ENCODE measurements around the gene PPP1CA. TPM values are rescaled to one million over a fixed set of nuclear protein-coding genes. Genes with fewer than 3 reads are reported as not detected.
A peak's percentile ranks its signal among the peaks of the same experiment; 100 is the strongest.

PPP1CA gene
- total RNA-seq, 1 donor from 2014 or later: 144 TPM

DNA sequence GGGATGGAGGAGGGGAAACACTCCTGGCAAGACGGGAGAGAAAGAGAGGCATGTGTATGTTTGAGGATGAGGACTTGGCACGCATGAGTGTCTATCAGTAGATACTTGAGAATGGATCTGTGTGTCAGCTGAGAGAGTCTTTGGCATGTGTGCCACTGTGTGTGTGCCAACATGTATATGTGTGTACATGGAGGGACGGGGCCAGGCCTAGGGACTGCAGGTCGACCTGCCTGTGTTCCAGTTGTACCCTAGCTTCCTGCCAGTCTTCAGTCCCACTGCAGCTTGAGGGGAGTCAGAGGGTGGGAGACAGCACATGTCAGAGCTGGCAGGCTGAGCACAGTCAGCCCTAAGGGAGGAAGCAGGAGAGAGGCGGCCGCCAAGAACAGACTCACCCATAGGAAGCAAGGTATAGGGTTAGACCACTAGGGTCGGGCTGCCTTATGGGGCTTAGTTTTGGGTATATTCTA lies 33.9 kb downstream of the PPP1CA start:
- intact Hi-C loops (cut with DNase I): no loop called here
- Histone ChIP-seq H3K4me1 (peaks cover 70% of the 10 kb centered on the region), H3K9me3 (no peaks in the 10 kb centered on the region), H3K4me3 (no peak overlapping the region), H3K36me3 (peaks cover 12% of the 10 kb centered on the region), H3K27me3 (ENCODE audit: low read depth) (no peaks in the 10 kb centered on the region), H3K27ac (no peak overlapping the region)
- no peak for ATAC-seq
- DNase-seq: no peak
- TF ChIP-seq, protein P1, sequence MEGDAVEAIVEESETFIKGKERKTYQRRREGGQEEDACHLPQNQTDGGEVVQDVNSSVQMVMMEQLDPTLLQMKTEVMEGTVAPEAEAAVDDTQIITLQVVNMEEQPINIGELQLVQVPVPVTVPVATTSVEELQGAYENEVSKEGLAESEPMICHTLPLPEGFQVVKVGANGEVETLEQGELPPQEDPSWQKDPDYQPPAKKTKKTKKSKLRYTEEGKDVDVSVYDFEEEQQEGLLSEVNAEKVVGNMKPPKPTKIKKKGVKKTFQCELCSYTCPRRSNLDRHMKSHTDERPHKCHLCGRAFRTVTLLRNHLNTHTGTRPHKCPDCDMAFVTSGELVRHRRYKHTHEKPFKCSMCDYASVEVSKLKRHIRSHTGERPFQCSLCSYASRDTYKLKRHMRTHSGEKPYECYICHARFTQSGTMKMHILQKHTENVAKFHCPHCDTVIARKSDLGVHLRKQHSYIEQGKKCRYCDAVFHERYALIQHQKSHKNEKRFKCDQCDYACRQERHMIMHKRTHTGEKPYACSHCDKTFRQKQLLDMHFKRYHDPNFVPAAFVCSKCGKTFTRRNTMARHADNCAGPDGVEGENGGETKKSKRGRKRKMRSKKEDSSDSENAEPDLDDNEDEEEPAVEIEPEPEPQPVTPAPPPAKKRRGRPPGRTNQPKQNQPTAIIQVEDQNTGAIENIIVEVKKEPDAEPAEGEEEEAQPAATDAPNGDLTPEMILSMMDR (IDR thresholded peaks at IDR 0.05): no peak

DNA sequence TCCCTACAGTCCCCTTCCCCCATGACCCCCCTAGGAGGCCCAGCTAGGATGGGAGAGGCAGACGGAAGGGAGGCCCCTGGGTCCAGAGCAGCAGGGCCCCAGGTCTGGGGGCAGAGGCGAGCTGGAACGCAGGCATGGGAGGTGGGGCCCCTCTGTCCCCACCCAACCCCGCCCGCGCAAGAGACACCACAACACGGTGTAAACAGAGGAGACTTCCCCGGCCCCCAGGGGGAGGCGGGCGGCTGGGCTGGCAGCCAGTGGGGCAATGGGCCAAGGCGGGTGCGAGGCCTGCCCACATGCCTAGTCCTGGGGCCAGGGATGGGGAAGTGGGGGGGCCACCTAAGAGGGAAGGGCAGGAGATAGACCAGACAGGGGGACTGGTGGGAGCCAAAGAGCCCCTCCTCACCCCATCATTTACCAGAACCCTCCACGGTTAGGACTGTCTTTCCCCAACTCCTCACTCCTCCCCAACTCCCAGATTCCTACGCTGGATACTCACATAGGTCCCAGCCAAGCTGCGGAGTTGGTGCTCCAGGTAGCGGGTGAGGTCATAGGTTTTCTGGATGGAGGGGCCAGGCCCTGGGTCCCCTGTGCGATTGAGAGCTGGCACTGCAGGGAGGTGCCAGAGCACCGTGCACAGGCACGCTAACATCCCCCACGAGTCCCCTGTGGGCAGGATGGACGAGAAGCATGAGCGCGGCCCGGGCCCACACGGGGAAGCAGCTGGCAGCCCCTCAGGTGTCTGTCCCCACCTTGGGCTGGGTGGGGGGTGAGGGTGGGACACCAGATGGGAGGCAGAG lies 34.5 kb downstream of the PPP1CA start:
- peaks cover 68% of the 10 kb centered on the region for H3K4me1 ChIP-seq
- intact Hi-C loops (cut with DNase I): no loop called here

DNA sequence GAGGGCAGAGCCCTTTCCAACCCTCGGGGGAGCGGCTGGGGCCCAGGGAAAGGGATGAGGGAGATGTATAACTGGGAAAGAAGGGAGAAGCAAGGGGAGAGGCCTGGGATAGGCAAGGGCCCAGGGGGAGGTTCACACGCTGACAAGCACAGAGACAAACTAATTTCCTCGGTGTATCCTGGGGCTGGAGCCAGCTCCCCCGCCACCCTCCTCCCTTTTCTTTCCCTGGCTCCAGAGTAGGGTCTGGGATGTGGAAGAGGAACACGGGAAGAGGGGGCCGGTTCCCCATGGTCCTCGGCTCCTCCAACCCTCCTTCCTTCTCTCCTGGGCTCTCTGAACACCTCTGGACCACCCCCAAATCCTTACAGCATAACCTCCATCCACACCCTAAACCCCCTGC lies 35.1 kb downstream of the PPP1CA start:
- H3K27ac ChIP-seq: peak overlapping the region; percentile 38
- TF ChIP-seq, protein P1 (IDR thresholded peaks at IDR 0.05): no peak
- no peaks in the 10 kb centered on the region for H3K9me3 ChIP-seq
- peaks cover 62% of the 10 kb centered on the region for H3K4me1 ChIP-seq
- DNase-seq: no peak
- H3K27me3 ChIP-seq (ENCODE audit: low read depth): no peaks in the 10 kb centered on the region
- ATAC-seq: no peak
- peaks cover 12% of the 10 kb centered on the region for H3K36me3 ChIP-seq
- peak overlapping the region; percentile 8 for H3K4me3 ChIP-seq
- intact Hi-C loops (cut with DNase I): no loop called here

More for the DNA sequence above, 34.5 kb downstream of the PPP1CA start:
- TF ChIP-seq, protein P1 (IDR thresholded peaks at IDR 0.05): no peak
- Histone ChIP-seq H3K36me3 (peaks cover 12% of the 10 kb centered on the region), H3K4me3 (peak overlapping the region; percentile 8), H3K27me3 (ENCODE audit: low read depth) (no peaks in the 10 kb centered on the region), H3K9me3 (no peaks in the 10 kb centered on the region), H3K27ac (peak overlapping the region; percentile 38)
- ATAC-seq (peak; percentile 13 to 23), DNase-seq (no peak)

DNA sequence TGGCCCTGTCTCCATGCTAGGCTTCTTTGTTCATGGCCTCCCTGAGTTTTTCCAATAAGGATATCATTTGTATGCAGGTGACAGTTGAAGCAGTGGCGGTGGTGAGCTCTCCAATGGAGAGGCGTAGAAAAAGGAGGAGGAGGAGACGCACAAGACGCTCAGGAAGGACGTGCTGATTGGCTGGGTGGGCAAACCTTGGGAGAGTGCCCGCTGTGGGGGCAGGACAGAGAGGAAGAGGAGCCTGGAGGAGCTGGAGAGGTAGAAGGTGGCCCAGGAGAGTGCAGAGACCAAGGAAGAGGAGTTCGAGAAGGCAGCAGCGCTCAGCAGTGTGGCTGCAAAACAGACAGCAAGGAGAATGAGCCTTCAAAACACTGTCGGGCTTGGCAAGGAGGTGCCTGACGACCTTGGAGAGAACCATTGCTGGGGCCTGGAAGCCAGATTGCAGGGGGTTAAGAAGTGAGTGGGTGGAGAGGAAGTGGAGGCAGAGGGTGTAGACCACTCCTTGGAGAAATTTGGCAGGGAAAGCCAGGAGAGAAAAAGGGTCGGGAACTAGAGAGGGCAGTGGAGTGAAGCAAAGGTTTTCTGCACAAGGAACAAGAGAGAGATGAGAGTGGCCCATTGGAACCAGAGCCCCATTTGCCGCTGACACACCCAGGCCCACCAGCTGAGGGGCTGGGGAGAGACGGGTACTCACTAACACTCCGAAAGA lies 35.8 kb downstream of the PPP1CA start:
- TF ChIP-seq, protein P1 (IDR thresholded peaks at IDR 0.05): no peak
- Histone ChIP-seq H3K9me3 (no peaks in the 10 kb centered on the region), H3K4me3 (peak overlapping the region; percentile 8), H3K4me1 (peaks cover 56% of the 10 kb centered on the region), H3K27ac (peak overlapping the region; percentile 38), H3K36me3 (peaks cover 12% of the 10 kb centered on the region), H3K27me3 (ENCODE audit: low read depth) (no peaks in the 10 kb centered on the region)
- intact Hi-C loops (cut with DNase I): no loop called here
- no peak for DNase-seq
- ATAC-seq: no peak

DNA sequence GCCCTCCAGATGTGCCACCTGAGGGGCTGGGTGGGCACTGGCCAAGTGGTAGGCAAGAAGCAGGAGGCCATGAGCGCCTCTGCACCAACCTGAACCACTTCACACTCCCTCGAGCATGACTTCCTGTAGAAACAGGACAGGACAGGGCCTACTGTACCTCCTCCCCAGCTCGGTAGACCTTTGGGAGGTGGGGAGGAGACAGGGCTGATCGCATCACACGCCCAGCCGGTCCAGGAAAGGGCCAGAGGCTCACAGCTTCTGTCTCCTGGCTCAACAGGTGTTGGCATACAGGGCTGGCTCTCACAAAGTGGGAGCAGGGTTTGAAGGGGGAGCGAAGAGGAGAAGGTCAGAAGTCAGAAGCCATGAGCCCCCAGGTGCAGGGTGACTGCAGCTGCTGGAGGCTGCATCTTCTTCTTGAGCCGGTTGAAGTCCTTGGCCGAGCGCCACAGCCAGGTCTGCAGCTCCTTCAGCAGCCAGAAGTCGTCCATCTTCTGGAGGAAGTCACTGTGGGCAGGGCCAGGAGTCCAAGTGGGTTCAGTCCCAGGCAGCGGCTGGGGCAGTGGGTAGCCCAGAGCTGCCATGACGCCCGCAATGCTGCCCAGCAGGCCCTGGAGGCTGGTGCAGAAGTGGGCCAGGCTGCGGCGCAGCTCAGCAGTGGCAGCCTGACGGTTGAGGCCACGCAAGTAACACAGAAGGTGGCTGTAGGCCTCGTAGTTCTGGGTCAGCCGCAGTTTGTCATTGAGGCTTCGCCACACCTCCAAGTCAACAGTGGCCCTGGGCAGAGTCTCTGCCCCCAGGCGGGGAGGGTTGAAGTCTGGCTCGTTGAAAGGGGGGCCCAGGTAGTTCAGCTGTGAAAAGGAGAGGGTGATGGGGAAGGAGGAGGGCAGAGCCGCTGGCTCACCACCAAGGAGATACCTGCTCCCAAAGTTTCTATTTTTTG lies 36.6 kb downstream of the PPP1CA start:
- no peak overlapping the region for H3K4me3 ChIP-seq
- no peaks in the 10 kb centered on the region for H3K27me3 ChIP-seq (ENCODE audit: low read depth)
- DNase-seq (no peak), ATAC-seq (no peak)
- H3K4me1 ChIP-seq: peaks cover 47% of the 10 kb centered on the region
- H3K36me3 ChIP-seq: peaks cover 12% of the 10 kb centered on the region
- no peaks in the 10 kb centered on the region for H3K9me3 ChIP-seq
- TF ChIP-seq, protein P1 (IDR thresholded peaks at IDR 0.05): no peak
- H3K27ac ChIP-seq: no peak overlapping the region
- intact Hi-C loops (cut with DNase I): no loop called here

Data from lower lobe of right lung (tissue), 2 donors.